HG02623 (cell line): ENCODE results near the gene THEM5.

ENCODE experiments used
- ATAC-seq: cut with Tn5 transposase; IDR thresholded peaks from one replicate; pipeline ENCODE4 v1.9.1; 2021; ENCODE audit warnings: moderate library complexity; ENCODE audit not compliant: unreplicated experiment

Gene THEM5

DNA sequence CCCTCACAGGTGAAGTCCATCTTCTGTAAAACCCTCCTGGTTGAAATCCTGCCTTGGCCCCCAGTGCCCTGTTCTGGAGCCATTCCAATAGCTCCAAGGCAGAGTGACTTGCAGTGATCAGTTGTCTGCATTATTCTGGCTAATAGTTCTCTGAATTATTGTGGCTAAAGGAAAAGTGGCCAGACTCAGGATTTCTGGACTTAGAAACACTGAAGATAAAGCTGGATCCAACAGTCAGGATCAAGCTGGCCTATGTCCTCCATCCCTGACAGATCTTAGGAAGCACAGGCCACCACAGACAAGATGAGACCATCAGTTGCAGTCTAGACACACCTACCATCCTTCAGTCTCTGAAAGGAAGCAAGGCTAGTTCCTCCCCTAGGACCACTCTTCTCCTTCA, 13.1 kb downstream of the THEM5 start:
- no peak for ATAC-seq

- ATAC-seq, result no peak
These were observed 13.8 kb downstream of the THEM5 start, which contains the start of gene C2CD4D for GRCh38 chr1:151839457-151840403. Gene C2CD4D, minus strand, starts transcription at chr1:151839820. Its CDS starts 831 bp downstream, at chr1:151838989.

DNA sequence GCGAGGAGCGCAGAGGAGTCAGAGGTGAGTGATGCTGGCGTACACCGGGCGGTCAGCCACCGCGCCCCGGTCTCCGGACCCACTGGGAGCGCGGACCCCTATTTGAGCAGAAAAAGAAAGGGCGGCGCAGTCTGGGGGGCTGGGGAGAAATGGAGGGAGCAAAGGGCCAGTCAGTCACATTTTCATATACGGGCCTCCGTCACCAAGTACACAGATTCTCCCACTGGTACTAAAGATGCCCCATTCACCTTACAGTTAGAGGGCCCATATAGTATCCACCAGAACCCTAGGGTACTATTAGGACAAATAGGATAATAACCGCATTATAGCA, 14.5 kb downstream of the THEM5 start:
- no peak for ATAC-seq

- no peak for ATAC-seq
These were observed 15.1 kb downstream of the THEM5 start for GRCh38 chr1:151838222-151839081.

DNA sequence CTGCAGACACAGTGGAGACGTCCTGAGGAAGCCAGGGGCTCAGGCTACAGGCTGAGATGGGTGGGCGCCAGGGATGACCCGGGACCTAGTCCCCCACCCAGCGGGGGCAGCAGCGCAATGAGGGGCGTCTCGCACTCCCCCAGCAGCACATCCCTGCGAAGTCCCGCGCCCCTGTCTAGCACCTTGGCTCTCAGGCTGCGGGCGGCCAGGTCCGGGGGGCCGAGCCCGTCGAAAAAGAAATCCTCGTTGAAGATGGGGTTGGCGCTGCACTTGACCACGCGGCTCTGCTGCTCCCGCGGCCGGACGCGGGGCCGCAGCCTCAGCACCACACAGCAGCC, 15.7 kb downstream of the THEM5 start:
- ATAC-seq, result no peak

- no peak for ATAC-seq
These were observed 16.3 kb downstream of the THEM5 start for GRCh38 chr1:151837197-151837596.

DNA sequence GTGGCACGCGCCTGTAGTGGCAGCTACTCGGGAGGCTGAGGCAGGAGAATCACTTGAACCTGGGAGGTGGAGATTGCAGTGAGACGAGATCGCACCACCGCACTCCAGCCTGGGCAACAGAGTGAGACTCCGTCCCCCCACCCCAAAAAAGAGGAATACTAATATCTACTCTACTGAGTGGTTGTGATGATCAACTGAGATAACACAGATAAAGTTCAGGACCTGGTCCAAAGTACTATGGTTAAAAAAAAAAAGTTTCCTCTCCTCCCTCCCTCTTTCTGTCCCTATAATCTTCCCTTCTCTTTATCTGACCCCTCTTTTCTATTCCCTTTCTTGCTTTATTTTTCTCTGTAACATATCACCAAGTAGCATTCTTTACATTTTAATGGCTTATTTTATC, 17.9 kb downstream of the THEM5 start:
- ATAC-seq, result no peak

GRCh38 chr1:151834239-151834638, 19.3 kb downstream of the THEM5 start:
- no peak for ATAC-seq

DNA sequence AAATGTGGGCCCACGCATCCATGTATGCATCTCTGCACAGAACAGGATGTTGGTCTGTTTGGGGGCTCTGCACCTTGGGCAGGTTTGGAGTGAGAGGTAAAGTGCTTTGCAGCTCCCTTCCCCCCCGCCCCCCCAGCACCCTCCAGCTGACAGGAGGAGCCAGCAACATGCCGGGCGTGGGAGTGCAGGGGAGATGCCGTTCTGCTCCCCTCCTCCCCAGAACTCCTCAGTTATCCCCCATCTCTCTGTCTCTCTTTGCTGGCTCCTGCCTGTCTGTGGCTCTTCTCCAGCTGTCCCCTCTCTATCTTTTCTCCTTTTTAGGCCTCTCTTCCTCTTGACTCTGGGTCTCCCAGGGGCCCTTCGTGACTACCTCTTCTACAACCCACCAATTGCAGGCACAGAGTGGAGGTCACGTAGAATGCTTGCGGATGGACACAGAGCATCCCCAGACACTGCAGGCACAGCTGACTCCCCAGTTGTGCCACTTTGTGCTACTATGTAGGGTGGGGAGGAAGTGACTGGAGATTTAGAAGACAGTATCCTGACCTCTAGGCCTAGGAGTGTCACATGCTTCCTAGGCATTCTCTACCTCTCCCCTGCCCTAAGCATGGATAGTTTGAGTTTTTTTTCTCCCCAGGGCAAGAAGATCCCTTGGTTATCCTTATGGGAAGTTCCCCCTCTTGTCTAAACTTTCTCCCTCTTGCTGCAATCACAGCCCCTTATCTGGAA, 20.2 kb downstream of the THEM5 start:
- ATAC-seq, result no peak

DNA sequence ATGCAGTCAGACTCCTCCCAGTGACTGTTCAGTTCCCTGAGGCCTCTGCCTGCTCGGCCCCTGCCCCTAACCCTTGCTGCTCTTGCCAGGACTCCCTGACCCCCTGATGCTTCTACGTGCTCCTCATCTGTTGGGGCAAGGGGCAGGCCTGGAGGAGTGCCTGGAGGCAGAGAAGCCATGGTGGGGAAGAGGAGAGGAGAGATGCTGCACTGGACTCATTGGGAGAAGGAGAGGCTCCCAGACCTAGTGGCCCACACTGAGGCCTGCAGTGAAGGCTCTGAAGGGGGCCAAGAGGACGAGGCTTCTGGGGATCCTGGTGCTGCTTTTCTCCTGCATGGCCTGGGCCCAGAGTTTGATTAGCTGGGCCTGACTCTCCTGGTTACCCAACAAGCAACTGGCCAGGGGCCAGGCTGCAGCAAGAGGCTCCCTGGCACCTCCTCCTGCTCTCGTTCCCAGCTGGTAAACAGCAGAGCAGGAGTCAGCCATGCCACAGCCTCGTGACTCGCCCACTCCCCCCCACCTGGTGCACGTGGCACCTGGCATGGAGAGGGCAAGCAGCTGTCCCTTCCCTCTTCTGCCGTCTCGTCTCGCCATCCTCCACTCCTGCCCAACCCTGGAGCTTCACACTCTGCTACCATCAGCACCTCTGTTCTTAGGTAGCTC, 21.1 kb downstream of the THEM5 start:
- no peak for ATAC-seq

- no peak for ATAC-seq
These were observed 21.9 kb downstream of the THEM5 start, which contains the start of gene RORC for GRCh38 chr1:151831605-151832004. Gene RORC, minus strand, starts transcription at chr1:151831802. Its CDS starts 38 bp downstream, at chr1:151831764.

GRCh38 chr1:151831256-151831591, 22.3 kb downstream of the THEM5 start:
- no peak for ATAC-seq

- ATAC-seq, result no peak
These were observed 23.5 kb downstream of the THEM5 start for GRCh38 chr1:151830055-151830454.

GRCh38 chr1:151829352-151830046, 24.0 kb downstream of the THEM5 start:
- no peak for ATAC-seq

- no peak for ATAC-seq
These were observed 24.6 kb downstream of the THEM5 start for GRCh38 chr1:151828921-151829320.

DNA sequence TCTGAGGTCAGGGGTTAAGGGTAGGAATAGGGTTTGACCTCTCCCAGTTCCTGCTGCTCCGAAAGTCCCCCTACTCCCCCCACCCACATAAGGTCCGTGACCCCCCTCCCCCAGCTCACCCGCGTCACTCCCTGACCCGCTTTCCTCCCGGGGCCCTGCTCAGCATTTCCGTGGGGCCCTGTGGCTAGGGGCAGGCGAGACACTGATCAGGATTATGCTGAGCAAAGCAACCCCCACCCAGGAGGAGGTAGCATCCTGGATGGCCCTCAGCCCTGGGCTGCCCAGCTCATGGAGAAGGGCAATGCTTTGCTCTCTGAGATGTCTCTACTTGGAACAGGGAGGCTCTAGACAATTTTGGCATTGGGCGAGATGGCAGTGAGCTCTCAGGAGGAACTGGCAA, 25.7 kb downstream of the THEM5 start:
- no peak for ATAC-seq

GRCh38 chr1:151825751-151826660, 27.5 kb downstream of the THEM5 start:
- no peak for ATAC-seq

DNA sequence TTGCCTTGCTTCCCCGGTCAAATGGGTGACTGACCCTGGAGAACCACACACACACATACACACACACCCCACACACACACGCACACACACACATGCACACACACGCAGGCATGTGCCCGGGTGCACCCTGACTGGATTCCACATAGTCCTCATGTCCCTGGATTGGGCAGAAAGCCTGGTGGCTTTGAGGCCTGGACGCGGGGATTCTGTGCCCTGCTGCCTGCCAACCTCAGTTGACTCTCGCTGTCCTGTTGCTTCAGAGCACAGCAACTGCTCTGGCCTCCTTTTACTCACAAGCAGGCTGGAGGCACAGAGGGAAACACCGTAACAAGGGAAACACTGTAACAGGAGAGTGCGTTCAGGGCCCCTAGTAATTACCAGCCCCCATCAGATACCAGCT, 28.3 kb downstream of the THEM5 start:
- ATAC-seq, result no peak

GRCh38 chr1:151823175-151823574, 30.3 kb downstream of the THEM5 start:
- no peak for ATAC-seq
